ENCODE data around the gene DNAJC18.

DNAJC18 gene

GRCh38 chr5:139468421-139468931, 29.2 kb upstream of the DNAJC18 start:
- H3K36me3 ChIP-seq (ENCODE audit: insufficient read depth, low read length) = no peaks in the 10 kb centered on the region
- no peaks in the 10 kb centered on the region for H3K9me3 ChIP-seq (ENCODE audit: low read length)
- no peak overlapping the region for H3K9ac ChIP-seq (ENCODE audit: low read length)
- no peak overlapping the region for H2AFZ ChIP-seq (ENCODE audit: low read length)
- no peak overlapping the region for H3K4me2 ChIP-seq (ENCODE audit: low read length)
- H3K4me1 ChIP-seq (ENCODE audit: insufficient read depth, low read length, severe bottlenecking) = peaks cover 4% of the 10 kb centered on the region
- no peaks in the 10 kb centered on the region for H3K9me2 ChIP-seq (ENCODE audit: low read depth, low read length)
- H3F3A ChIP-seq (ENCODE audit: insufficient read depth, low read length) = no peaks in the 10 kb centered on the region
- H3K27me3 ChIP-seq (ENCODE audit: insufficient read depth, low read length) = peaks cover 17% of the 10 kb centered on the region; the same call in 1 of the 2 replicates
- no peaks in the 10 kb centered on the region for H3K79me2 ChIP-seq (ENCODE audit: insufficient read depth, low read length)
- no peak overlapping the region for H3K4me3 ChIP-seq (ENCODE audit: low read depth, low read length, poor library complexity, severe bottlenecking)
- no peak overlapping the region for H3K27ac ChIP-seq (ENCODE audit: low read depth, low read length, poor library complexity, severe bottlenecking)
- H4K20me1 ChIP-seq (ENCODE audit: insufficient read depth, low read length) = no peaks in the 10 kb centered on the region
- TF ChIP-seq, protein P1, sequence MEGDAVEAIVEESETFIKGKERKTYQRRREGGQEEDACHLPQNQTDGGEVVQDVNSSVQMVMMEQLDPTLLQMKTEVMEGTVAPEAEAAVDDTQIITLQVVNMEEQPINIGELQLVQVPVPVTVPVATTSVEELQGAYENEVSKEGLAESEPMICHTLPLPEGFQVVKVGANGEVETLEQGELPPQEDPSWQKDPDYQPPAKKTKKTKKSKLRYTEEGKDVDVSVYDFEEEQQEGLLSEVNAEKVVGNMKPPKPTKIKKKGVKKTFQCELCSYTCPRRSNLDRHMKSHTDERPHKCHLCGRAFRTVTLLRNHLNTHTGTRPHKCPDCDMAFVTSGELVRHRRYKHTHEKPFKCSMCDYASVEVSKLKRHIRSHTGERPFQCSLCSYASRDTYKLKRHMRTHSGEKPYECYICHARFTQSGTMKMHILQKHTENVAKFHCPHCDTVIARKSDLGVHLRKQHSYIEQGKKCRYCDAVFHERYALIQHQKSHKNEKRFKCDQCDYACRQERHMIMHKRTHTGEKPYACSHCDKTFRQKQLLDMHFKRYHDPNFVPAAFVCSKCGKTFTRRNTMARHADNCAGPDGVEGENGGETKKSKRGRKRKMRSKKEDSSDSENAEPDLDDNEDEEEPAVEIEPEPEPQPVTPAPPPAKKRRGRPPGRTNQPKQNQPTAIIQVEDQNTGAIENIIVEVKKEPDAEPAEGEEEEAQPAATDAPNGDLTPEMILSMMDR (IDR thresholded peaks at IDR 0.05; ENCODE audit: low read length) = no peak
- TF ChIP-seq EZH2 (IDR thresholded peaks at IDR 0.05; ENCODE audit: borderline replicate concordance, low read length) = no peak

GRCh38 chr5:139462586-139463276, 23.4 kb upstream of the DNAJC18 start, which contains the start of gene ECSCR:
ECSCR (minus strand) TSS chr5:139462743; CDS start chr5:139462670, 73 bp downstream.
- H3K9ac ChIP-seq (ENCODE audit: low read length) = no peak within 1 kb of the TSS
- H3K27ac ChIP-seq (ENCODE audit: low read depth, low read length, poor library complexity, severe bottlenecking) = no peak within 1 kb of the TSS
- H3K4me2 ChIP-seq (ENCODE audit: low read length) = no peak within 1 kb of the TSS
- no peaks in the 10 kb centered on the region for H3K36me3 ChIP-seq (ENCODE audit: insufficient read depth, low read length)
- no peak within 1 kb of the TSS for H2AFZ ChIP-seq (ENCODE audit: low read length)
- TF ChIP-seq, protein P1 (IDR thresholded peaks at IDR 0.05; ENCODE audit: low read length) = no peak
- no peak for TF ChIP-seq EZH2 (IDR thresholded peaks at IDR 0.05; ENCODE audit: borderline replicate concordance, low read length)
- no peaks in the 10 kb centered on the region for H3K4me1 ChIP-seq (ENCODE audit: insufficient read depth, low read length, severe bottlenecking)
- H3K9me2 ChIP-seq (ENCODE audit: low read depth, low read length) = no peaks in the 10 kb centered on the region
- no peaks in the 10 kb centered on the region for H3K9me3 ChIP-seq (ENCODE audit: low read length)
- no peaks in the 10 kb centered on the region for H4K20me1 ChIP-seq (ENCODE audit: insufficient read depth, low read length)
- H3K4me3 ChIP-seq (ENCODE audit: low read depth, low read length, poor library complexity, severe bottlenecking) = no peak within 1 kb of the TSS
- no peaks in the 10 kb centered on the region for H3K27me3 ChIP-seq (ENCODE audit: insufficient read depth, low read length)
- no peaks in the 10 kb centered on the region for H3F3A ChIP-seq (ENCODE audit: insufficient read depth, low read length)
- no peaks in the 10 kb centered on the region for H3K79me2 ChIP-seq (ENCODE audit: insufficient read depth, low read length)

GRCh38 chr5:139461698-139462097, 22.4 kb upstream of the DNAJC18 start:
- Histone ChIP-seq H3F3A (ENCODE audit: insufficient read depth, low read length) (no peaks in the 10 kb centered on the region), H3K27me3 (ENCODE audit: insufficient read depth, low read length) (no peaks in the 10 kb centered on the region), H3K9me3 (ENCODE audit: low read length) (no peaks in the 10 kb centered on the region), H3K9me2 (ENCODE audit: low read depth, low read length) (no peaks in the 10 kb centered on the region), H3K9ac (ENCODE audit: low read length) (no peak overlapping the region), H4K20me1 (ENCODE audit: insufficient read depth, low read length) (no peaks in the 10 kb centered on the region), H3K27ac (ENCODE audit: low read depth, low read length, poor library complexity, severe bottlenecking) (no peak overlapping the region), H3K4me1 (ENCODE audit: insufficient read depth, low read length, severe bottlenecking) (no peaks in the 10 kb centered on the region), H3K36me3 (ENCODE audit: insufficient read depth, low read length) (no peaks in the 10 kb centered on the region), H3K4me2 (ENCODE audit: low read length) (no peak overlapping the region), H3K4me3 (ENCODE audit: low read depth, low read length, poor library complexity, severe bottlenecking) (no peak overlapping the region), H2AFZ (ENCODE audit: low read length) (no peak overlapping the region), H3K79me2 (ENCODE audit: insufficient read depth, low read length) (no peaks in the 10 kb centered on the region)
- no peak for TF ChIP-seq EZH2 (IDR thresholded peaks at IDR 0.05; ENCODE audit: borderline replicate concordance, low read length)
- TF ChIP-seq, protein P1 (IDR thresholded peaks at IDR 0.05; ENCODE audit: low read length) = no peak

Data from OCI-LY1 (cell line).